ENCODE results near the gene KCNC4. TPM values are rescaled to one million over a fixed set of nuclear protein-coding genes. Genes with fewer than 3 reads are reported as not detected.

KCNC4 gene
- total RNA-seq, 1 experiment from 2014 or later: 8.9 TPM

DNA sequence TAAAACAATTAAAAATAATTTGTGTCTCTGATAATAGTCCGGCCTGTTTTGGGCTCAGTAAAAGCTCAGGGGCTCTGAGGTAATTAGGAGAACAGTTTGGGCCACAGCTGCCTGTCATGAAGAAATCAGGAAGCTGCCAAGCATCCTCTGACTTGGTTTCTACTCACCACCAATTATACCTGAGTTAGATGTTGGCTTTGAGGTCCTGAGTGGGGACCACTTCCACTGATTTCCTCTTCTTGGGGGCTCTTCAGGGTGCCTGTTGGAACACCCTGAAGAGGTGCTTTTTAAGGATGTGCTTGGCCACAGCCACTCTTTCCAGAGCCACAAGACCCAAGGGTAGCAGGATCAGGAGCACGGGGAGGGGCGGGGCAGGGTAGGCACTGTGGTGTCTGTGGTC lies 48.9 kb upstream of the KCNC4 start:
- no peaks in the 10 kb centered on the region for H3K9me3 Mint-ChIP-seq
- peaks cover 5 to 9% of the 10 kb centered on the region in 2 experiments; a peak in 3 of 4 replicates for H3K4me1 Mint-ChIP-seq

More for the DNA sequence above, 48.9 kb upstream of the KCNC4 start:
- H3K79me1 ChIP-seq (ENCODE audit: insufficient read depth, low read depth, low read length, poor library complexity, severe bottlenecking): no peaks in the 10 kb centered on the region
- no peaks in the 10 kb centered on the region; the same call in 1 of the 2 replicates for H3K27me3 ChIP-seq (ENCODE audit: insufficient read depth, low read length)
- no peak overlapping the region for H2BK15ac ChIP-seq (ENCODE audit: low read depth, low read length)
- no peak overlapping the region for H3K27ac ChIP-seq (ENCODE audit: insufficient read length, low read depth, low read length)
- H3K79me2 ChIP-seq (ENCODE audit: insufficient read depth, low read length): no peaks in the 10 kb centered on the region
- H2BK12ac ChIP-seq (ENCODE audit: insufficient read length, low read depth, low read length): no peak overlapping the region
- no peak overlapping the region for H2BK5ac ChIP-seq (ENCODE audit: insufficient read length, low read length)
- no peak overlapping the region; a peak in 1 of 7 replicates for H3K27ac Mint-ChIP-seq
- H3K23ac ChIP-seq (ENCODE audit: insufficient read length, low read depth, low read length): no peak overlapping the region
- H2AK5ac ChIP-seq (ENCODE audit: insufficient read length, low read length): no peak overlapping the region
- no peak overlapping the region for H4K8ac ChIP-seq (replicated peaks; ENCODE audit: insufficient read length, low read depth, low read length)
- H3T11ph ChIP-seq (ENCODE audit: low read length): no peak overlapping the region
- no peaks in the 10 kb centered on the region for H3K4me1 ChIP-seq (ENCODE audit: insufficient read depth, low read length)
- peaks cover under 1% of the 10 kb centered on the region for H4K20me1 ChIP-seq (ENCODE audit: control insufficient read depth, insufficient read depth, insufficient read length)
- no peaks in the 10 kb centered on the region for H3K36me3 Mint-ChIP-seq (ENCODE audit: insufficient read depth in 1 of 3, low read depth in 3 of 3)
- H3K9ac ChIP-seq (ENCODE audit: extremely low read depth, insufficient read length, low read length): no peak overlapping the region
- H3K14ac ChIP-seq (ENCODE audit: insufficient read depth, low read length): no peak overlapping the region
- no peak overlapping the region for H4K5ac ChIP-seq (ENCODE audit: insufficient read length, low read depth, low read length)
- H3K23me2 ChIP-seq (ENCODE audit: insufficient read length, low read depth, low read length, poor library complexity, severe bottlenecking): no peaks in the 10 kb centered on the region
- no peak overlapping the region for H3K56ac ChIP-seq (ENCODE audit: insufficient read length, low read depth, low read length)
- no CpG with 5 or more reads among the region's 3 CpGs for WGBS (ENCODE audit: extremely low coverage, insufficient read length, low lambda C conversion rate)
- H3K4ac ChIP-seq (ENCODE audit: low read depth, low read length): no peak overlapping the region
- no peak overlapping the region for H3K4me3 Mint-ChIP-seq
- DNase-seq: no peak
- no peak overlapping the region for H2AFZ ChIP-seq (ENCODE audit: low read length)
- no peaks in the 10 kb centered on the region for H3K9me3 ChIP-seq (ENCODE audit: control insufficient read depth, low read depth, low read length)
- H3K18ac ChIP-seq (ENCODE audit: insufficient read length, low read depth, low read length): no peak overlapping the region
- no peak overlapping the region for H4K91ac ChIP-seq (ENCODE audit: insufficient read length, low read depth, low read length)
- H3K4me2 ChIP-seq (ENCODE audit: insufficient read depth, insufficient read length, low read length): no peak overlapping the region
- no peak overlapping the region for H2BK120ac ChIP-seq (ENCODE audit: low read depth, low read length, poor library complexity, severe bottlenecking)
- no peak overlapping the region for H2BK20ac ChIP-seq (ENCODE audit: low read depth, low read length, poor library complexity, severe bottlenecking)
- H3K27me3 Mint-ChIP-seq (ENCODE audit: low read depth): peaks cover 35% of the 10 kb centered on the region
- TF ChIP-seq, protein P1, sequence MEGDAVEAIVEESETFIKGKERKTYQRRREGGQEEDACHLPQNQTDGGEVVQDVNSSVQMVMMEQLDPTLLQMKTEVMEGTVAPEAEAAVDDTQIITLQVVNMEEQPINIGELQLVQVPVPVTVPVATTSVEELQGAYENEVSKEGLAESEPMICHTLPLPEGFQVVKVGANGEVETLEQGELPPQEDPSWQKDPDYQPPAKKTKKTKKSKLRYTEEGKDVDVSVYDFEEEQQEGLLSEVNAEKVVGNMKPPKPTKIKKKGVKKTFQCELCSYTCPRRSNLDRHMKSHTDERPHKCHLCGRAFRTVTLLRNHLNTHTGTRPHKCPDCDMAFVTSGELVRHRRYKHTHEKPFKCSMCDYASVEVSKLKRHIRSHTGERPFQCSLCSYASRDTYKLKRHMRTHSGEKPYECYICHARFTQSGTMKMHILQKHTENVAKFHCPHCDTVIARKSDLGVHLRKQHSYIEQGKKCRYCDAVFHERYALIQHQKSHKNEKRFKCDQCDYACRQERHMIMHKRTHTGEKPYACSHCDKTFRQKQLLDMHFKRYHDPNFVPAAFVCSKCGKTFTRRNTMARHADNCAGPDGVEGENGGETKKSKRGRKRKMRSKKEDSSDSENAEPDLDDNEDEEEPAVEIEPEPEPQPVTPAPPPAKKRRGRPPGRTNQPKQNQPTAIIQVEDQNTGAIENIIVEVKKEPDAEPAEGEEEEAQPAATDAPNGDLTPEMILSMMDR (conservative IDR thresholded peaks at IDR 0.05): no peak

Data from H9 (cell line).